Measurements from ENCODE around the gene ARHGAP45.
A peak's percentile ranks its signal among the peaks of the same experiment; 100 is the strongest.

ARHGAP45 gene

DNA sequence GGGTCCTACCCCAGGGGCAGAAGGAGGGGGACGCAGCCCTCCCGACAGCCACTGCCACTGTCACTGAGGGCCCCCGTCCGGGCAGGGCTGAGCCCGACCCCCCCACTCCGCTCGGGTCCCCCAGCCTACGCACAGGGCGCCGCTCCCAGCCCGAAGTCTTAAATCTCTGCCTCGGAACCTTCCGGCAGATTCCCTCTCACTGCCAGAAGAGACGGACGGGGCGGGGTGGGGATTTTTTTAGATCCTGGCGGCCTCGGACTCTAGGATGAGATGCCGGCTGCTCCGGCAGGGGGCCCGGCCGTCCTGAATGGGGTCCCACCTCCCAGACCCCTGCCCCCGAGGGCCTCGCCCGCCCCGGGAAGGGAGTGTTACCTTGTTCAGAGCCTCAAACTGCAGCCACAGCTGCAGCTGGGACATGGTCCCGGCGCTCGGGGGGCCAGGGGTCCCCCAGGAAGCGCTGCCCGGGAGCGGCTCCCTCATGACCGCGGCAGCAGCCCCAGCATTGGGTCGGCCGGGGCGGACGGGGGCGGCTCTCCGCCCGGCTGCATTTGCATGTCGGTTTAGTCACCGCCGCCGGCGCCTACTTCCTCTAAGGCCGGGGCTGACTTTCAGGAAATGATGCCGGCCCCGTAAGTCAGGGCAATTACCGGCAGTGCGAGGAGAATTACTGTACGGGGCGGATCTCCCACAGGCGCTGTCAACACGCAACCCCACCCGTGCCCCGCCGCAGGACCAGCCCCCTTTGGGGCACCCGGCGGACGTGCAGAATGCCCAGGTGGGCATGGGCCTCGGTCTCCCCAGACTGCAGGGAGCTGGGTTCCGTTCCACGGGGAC is 65.0 kb downstream of the ARHGAP45 start:
- DNase-seq (ENCODE audit: low read depth, low spot score): peak; percentile 76

DNA sequence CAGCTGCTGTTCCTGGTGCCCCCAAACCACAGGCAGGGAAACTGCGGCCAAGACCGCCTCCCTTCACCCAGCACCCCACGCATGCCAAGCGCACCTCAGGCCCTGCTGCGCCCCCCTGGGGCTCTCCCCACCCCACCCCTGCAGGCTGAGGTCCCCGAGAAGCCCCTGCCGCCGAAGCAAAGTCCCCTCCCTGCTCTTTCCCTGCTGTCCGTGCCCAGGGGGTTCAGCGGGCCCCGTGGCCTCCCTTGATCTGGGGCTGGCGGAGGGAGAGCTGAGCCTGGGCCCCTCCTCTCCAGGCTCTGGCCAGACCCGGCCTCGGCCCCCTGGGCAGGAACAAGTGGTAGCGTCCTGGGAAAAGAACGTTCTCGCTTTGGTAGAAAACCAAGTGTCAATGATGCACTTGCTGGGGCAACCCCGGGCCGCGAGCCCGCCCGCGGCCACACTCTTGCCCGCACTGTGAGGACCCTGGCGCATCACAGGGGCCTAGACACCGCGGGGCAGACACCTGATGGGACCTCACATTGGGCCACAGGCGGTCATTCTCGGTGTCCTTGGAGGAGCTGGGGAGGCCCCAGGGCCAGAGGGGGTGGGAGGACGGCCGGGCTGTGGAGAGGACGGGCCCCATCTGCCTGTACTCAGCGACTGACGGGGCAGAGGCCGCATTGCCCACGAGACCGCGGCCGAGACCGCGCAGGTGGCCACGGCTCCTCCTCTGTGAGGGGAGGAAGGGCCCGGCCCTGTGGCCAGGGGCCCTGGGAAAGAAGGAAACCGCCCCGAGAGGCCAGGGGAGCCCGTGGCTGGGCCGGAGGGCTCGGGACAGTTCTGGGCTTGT is 65.8 kb downstream of the ARHGAP45 start:
- peak; percentile 17 for DNase-seq (ENCODE audit: low read depth, low spot score)

DNA sequence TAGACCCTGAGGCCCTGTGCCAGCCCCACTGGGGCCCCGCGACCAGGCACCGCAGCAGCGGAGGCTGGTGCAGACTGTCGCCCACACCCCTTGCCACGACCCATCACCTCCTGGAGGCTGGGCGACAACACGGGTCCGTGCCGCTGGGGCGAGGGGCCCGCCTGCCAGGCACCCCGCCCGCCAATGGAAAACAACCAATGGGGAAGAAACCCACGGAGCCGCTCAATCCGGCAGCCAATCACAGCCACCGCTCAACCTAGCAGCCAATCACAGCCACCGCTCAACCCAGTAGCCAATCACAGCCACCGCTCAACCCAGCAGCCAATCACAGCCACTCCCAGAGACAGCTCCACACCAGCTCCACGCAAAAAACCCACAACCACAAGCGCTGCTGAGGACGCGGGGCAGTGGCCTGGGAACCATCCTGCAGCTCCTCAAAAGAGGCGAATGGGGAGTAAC is 66.5 kb downstream of the ARHGAP45 start:
- DNase-seq (ENCODE audit: low read depth, low spot score): no peak

DNA sequence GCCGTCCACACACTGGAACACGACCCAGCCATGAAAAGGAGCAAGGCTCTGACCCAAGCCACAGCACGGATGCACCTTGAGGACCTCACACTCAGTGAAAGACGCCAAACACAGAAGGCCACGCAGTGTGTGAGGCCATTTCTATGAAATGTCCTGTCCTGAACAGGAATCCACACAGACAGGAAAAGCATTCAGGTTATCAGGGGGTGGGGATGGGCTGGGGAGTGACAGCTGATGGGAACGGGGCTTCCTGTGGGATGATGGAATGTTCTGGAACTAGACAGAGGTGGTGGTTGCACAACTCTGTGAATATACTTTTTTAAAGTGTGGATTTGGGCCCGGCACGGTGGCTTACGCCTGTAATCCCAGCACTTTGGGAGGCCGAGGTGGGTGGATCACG is 67.5 kb downstream of the ARHGAP45 start:
- no peak for DNase-seq (ENCODE audit: low read depth, low spot score)

DNA sequence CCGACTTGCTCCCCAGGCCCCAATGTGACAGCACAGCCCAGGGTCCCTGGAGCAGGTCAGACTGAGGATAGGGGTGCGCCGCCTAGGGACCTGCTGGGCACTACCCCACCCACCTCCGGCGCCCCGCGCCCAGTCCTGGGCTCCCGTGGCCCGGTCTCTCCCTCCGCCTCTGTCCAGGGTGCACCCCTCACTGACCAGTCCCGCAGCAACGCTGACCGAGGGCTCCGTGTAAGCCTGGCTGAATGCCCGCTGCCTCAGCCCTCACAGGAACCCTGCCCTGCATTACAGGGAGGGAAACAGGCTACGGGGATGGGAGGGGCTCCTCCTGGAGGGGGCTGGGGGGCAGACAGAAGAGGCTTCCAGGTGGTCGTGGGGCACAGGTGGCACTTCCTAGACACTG is 68.5 kb downstream of the ARHGAP45 start:
- DNase-seq (ENCODE audit: low read depth, low spot score): no peak

DNA sequence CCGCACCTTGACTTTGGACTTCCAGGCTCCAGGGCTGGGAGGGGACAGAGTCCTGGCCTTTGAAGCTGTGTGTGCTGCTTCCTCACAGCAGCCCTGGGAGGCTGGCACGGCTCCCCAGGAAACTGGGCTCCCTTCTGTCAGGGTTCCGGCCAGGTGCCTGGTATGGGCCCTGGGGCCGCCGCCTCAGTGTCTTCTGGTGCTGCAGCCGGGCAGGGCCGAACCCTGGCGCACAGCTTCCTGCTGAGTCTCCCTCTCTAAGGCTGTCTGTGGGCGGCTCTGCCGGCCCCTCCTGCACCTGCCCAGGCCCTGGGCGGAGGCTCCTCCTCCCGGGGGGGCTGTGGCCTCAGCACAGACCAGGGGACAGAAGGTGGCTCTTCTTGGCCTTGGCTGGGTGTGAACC is 69.2 kb downstream of the ARHGAP45 start:
- no peak for DNase-seq (ENCODE audit: low read depth, low spot score)

Data from activated naive CD8-positive, alpha-beta T cell treated with anti-CD3 and anti-CD28 coated beads, Interleukin-2, amount 50 U/mL, for 16 hours (primary cell).